ENCODE data around the gene ADAMTS2.

ADAMTS2 gene

DNA sequence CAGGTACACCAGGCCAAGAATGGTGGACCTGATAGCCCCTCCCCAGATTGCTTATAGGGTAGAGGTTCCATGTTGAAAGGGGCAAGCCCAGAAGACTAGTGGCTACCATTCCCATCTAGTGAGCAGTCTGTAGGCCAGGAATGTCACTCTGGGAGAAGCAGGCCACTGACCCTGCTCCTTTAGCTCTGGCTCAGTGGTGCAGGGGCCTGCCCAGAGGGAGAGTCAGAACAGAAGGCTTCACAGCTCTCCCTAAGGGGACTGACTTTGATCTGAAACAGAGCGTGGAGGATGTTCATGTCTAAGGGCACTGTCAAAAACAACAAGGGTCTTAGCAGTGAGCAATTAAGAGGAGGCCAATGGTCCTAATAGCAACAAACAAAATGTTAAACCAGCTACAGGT is 203.4 kb downstream of the ADAMTS2 start:
- FAIRE-seq = no peak
- DNase-seq (ENCODE audit: insufficient read length, low spot score) = no peak
- TF ChIP-seq, protein P1, sequence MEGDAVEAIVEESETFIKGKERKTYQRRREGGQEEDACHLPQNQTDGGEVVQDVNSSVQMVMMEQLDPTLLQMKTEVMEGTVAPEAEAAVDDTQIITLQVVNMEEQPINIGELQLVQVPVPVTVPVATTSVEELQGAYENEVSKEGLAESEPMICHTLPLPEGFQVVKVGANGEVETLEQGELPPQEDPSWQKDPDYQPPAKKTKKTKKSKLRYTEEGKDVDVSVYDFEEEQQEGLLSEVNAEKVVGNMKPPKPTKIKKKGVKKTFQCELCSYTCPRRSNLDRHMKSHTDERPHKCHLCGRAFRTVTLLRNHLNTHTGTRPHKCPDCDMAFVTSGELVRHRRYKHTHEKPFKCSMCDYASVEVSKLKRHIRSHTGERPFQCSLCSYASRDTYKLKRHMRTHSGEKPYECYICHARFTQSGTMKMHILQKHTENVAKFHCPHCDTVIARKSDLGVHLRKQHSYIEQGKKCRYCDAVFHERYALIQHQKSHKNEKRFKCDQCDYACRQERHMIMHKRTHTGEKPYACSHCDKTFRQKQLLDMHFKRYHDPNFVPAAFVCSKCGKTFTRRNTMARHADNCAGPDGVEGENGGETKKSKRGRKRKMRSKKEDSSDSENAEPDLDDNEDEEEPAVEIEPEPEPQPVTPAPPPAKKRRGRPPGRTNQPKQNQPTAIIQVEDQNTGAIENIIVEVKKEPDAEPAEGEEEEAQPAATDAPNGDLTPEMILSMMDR (IDR thresholded peaks at IDR 0.05; ENCODE audit: insufficient read depth, missing control alignments) = no peak

- FAIRE-seq (no peak), DNase-seq (ENCODE audit: insufficient read length, low spot score) (no peak)
- TF ChIP-seq, protein P1 (IDR thresholded peaks at IDR 0.05; ENCODE audit: insufficient read depth, missing control alignments) = no peak
These were observed 205.0 kb downstream of the ADAMTS2 start for GRCh38 chr5:179140293-179140692.

GRCh38 chr5:179139936-179140235 is 205.4 kb downstream of the ADAMTS2 start:
- TF ChIP-seq, protein P1 (IDR thresholded peaks at IDR 0.05; ENCODE audit: insufficient read depth, missing control alignments) = no peak
- FAIRE-seq = no peak
- DNase-seq (ENCODE audit: insufficient read length, low spot score) = no peak

DNA sequence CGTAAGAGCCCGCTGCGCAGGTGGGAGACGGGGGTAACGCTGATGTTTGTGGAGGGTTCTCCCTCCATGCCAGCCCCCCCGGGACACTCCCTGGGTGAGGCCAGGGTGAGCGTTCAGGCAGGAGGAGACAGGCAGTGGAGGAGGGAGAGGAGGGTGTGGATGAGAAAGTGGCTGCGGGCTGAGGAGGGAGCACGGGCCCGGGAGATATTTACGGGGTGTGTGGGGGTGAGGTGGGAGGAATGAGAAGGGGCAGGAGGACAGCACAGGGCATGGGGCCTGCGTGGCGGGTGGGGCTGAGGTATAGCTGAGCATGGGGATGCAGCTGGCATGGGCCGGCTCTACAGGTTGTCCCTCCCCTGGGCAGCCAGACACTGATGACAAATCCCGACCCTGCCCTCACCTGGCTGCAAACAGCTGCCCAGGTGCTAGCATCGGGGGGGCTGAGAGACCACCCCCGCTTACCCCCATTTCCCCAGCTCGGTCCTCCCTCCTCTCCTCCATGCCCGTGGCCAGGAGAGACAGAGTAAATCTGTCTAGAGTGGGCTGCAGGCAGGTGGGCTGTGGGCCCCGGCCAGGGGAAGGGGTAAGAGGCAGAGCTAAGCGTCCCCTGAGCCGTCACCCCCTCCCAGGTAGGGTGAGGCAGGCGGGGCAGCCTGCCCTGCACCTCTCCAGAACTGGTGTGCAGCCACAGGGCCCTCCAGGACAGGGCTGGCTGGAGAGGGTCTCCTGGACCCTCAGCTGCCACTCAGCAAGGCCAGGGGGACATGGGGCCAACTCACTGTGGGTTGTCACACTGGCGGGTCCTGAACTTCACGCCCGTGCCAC is 205.9 kb downstream of the ADAMTS2 start:
- DNase-seq (ENCODE audit: insufficient read length, low spot score) = no peak
- no peak for FAIRE-seq
- TF ChIP-seq, protein P1 (IDR thresholded peaks at IDR 0.05; ENCODE audit: insufficient read depth, missing control alignments) = no peak

DNA sequence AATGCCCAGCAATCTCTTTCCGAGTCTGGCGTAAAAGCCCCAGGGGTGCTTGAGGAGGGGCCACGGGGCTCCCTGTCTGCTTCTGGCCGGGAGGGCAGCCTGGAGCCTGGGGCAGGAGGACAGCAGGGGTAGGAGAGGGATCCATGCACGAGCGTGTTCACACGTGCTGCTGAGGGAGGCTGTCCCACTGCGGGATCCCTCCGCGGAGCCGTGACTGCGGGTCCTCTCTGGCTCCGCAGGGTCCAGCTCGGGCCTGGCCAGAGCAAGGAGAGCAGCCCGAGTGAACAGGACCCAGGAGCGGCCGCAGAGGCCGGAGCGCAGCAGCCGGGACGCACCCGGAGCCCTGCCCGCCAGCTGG is 206.7 kb downstream of the ADAMTS2 start:
- TF ChIP-seq, protein P1 (IDR thresholded peaks at IDR 0.05; ENCODE audit: insufficient read depth, missing control alignments) = no peak
- DNase-seq (ENCODE audit: insufficient read length, low spot score) (no peak), FAIRE-seq (no peak)

GRCh38 chr5:179137643-179138567 is 207.4 kb downstream of the ADAMTS2 start:
- no peak for FAIRE-seq
- no peak for DNase-seq (ENCODE audit: insufficient read length, low spot score)
- TF ChIP-seq, protein P1 (IDR thresholded peaks at IDR 0.05; ENCODE audit: insufficient read depth, missing control alignments) = no peak
